Endothelial cell of umbilical vein (primary cell): ENCODE data around the gene DISP3.

ENCODE experiments used
- EZH2 ChIP-seq: IDR thresholded peaks from 2 replicates; pipeline ENCODE4 v1.6.1; 2012; ENCODE audit warnings: borderline replicate concordance, low read depth, mild to moderate bottlenecking, moderate library complexity, low read length, inconsistent platforms; ENCODE audit not compliant: severe bottlenecking
- GATA2 ChIP-seq: IDR thresholded peaks from 2 replicates; pipeline ENCODE4 v1.7.0; 2011; ENCODE audit warnings: low read depth, mild to moderate bottlenecking, moderate library complexity, mixed read lengths, low read length; ENCODE audit not compliant: insufficient read length, insufficient read depth
- JUN ChIP-seq: IDR thresholded peaks from 2 replicates; pipeline ENCODE4 v1.6.1; 2011; ENCODE audit warnings: borderline replicate concordance, low read depth; ENCODE audit not compliant: insufficient read length, insufficient read depth
- POLR2A ChIP-seq: IDR thresholded peaks from 2 replicates; pipeline ENCODE4 v1.6.1; 2012; ENCODE audit warnings: low read depth, mild to moderate bottlenecking, control low read depth, low read length
- POLR2AphosphoS5 ChIP-seq: IDR thresholded peaks from 2 replicates; pipeline ENCODE4 v1.6.1; 2012; ENCODE audit warnings: low read depth, mild to moderate bottlenecking, control low read depth, low read length, moderate library complexity; ENCODE audit not compliant: insufficient read depth
- TF ChIP-seq, protein P1 (sequence below), 2 donors: IDR thresholded peaks; 1 replicate in 1 of 2; 2 replicates in 1 of 2; pipeline ENCODE4 v1.5.1; 2011; ENCODE audit warnings: low read length in 2 of 2, mild to moderate bottlenecking in 2 of 2, moderate library complexity in 2 of 2, control low read depth in 1 of 2, inconsistent platforms in 1 of 2, low read depth in 1 of 2; ENCODE audit not compliant: insufficient read depth in 1 of 2; ENCODE audit errors: extremely low read depth in 1 of 2

DNA sequence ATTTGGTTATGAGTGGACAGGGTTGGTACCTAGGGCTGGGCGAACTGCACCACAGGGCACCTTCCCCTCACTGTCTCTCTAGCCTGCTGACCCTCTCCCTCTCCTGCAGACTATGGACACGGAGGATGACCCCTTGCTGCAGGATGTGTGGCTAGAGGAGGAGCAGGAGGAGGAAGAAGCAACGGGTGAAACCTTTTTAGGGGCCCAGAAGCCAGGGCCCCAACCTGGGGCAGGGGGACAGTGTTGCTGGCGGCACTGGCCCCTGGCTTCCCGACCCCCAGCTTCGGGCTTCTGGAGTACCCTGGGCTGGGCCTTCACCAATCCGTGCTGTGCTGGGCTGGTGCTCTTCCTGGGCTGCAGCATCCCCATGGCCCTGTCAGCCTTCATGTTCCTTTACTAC is 21.9 kb downstream of the DISP3 start:
- TF ChIP-seq POLR2A = no peak
- TF ChIP-seq, protein P1, sequence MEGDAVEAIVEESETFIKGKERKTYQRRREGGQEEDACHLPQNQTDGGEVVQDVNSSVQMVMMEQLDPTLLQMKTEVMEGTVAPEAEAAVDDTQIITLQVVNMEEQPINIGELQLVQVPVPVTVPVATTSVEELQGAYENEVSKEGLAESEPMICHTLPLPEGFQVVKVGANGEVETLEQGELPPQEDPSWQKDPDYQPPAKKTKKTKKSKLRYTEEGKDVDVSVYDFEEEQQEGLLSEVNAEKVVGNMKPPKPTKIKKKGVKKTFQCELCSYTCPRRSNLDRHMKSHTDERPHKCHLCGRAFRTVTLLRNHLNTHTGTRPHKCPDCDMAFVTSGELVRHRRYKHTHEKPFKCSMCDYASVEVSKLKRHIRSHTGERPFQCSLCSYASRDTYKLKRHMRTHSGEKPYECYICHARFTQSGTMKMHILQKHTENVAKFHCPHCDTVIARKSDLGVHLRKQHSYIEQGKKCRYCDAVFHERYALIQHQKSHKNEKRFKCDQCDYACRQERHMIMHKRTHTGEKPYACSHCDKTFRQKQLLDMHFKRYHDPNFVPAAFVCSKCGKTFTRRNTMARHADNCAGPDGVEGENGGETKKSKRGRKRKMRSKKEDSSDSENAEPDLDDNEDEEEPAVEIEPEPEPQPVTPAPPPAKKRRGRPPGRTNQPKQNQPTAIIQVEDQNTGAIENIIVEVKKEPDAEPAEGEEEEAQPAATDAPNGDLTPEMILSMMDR (IDR thresholded peaks at IDR 0.05; ENCODE audit: extremely low read depth in 1 of 2, insufficient read depth in 1 of 2, low read depth in 1 of 2, low read length in 2 of 2) = no peak
- no peak for TF ChIP-seq GATA2
- TF ChIP-seq POLR2AphosphoS5 = no peak
- TF ChIP-seq JUN = no peak
- no peak for TF ChIP-seq EZH2
